HG02623 (cell line): ENCODE data around the gene KCNG3.
"Not testable (repeated sequence)": the region's sequence is repeated elsewhere in the genome, so short reads cannot be mapped to it uniquely, and the experiment has no call there.

Experiments
- ATAC-seq: cut with Tn5 transposase; IDR thresholded peaks from one replicate; pipeline ENCODE4 v1.9.1; 2021; ENCODE audit warnings: moderate library complexity; ENCODE audit not compliant: unreplicated experiment

Gene KCNG3

DNA sequence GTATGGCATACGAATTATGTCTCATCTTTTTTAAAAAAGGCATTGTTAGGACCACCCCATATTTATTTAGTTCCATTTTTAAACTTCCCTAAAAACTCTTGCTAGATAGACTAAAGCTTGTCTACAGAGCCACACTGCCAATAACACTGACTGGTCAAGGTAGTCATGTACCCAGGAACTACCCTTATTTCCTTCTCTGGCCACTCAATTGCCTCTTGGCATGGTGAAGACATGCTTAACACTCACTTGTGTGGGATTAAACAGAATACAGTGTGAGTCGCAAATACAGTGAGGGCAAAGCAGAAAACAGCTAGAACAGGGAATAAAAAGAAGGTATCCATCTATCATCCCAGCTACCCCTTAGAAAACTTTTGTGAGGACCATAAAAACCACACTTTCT, 57.4 kb downstream of the KCNG3 start:
- ATAC-seq, result no peak

- no peak for ATAC-seq
Observed at GRCh38 chr2:42435628-42436027, 58.2 kb downstream of the KCNG3 start.

DNA sequence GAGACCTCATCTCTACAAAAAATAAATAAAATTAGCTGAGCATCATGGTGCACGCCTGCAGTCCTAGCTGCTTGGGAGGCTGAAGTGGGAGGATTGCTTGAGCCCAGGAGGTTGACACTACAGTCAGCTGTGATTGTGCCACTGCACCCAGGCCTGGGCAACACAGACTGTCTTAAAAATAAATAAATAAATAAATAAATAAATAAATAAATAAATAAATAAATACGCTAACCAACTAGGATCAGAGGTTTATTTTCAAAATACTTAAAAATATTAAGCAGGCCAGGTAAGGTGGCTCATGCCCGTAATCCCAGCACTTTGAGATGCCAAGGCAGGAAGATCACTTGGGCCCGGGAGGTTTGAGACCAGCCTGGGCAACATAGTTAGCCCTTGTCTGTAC, 63.6 kb downstream of the KCNG3 start:
- ATAC-seq, result no peak

- no peak for ATAC-seq
Observed at GRCh38 chr2:42429352-42429751, 64.4 kb downstream of the KCNG3 start.

- ATAC-seq, result no peak
Observed at GRCh38 chr2:42425697-42426096, 68.1 kb downstream of the KCNG3 start.

DNA sequence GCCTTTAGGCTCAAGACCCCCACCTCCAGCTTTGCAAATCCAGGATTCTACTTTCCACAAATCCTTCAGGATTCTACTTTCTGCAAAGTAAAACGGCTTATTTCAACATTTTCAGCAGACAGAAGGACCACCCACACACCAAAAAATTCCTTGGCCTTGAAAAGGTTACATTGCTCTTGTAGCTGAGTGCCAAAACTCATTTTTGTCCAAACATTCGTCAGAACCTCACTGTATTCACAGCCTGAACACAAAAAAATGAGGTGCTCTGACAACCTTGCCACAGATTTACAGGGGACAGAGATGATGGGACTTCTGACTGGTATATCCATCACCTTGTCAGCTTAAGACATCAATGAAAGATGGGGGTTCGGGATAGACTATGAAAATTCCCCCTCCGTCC, 69.7 kb downstream of the KCNG3 start:
- ATAC-seq, result no peak

DNA sequence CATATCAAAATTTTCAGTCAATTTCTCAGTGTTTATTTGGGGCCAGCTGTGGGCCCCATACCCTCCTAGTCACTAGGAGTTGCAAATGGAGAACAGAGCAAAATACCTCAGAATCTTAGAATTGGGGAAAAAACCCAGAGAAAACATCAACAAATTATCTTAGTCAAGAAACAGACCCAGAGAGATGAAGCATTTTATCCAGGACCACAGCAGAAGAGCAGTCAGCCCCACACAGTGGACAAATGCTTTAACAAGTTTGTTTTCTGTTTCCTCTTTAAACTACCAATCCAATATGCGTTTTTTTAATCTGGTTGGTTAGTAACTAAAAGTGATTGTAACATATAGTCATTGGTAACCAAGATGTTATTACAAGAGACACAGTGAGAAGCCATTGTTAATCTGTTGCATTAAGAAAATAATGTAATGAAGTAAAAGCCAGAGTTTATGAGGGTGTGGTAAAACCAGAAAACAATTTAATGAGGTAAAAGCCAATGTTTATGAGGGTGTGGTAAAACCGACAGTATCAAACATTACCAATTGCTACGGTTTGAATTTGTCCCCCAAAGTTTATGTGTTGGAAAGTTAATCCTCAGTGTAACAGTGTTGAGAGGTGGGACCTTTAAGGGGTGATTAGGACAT, 72.1 kb downstream of the KCNG3 start:
- ATAC-seq, result no peak

- no peak for ATAC-seq
Observed at GRCh38 chr2:42421157-42421485, 72.7 kb downstream of the KCNG3 start.

GRCh38 chr2:42414648-42415047, 79.1 kb downstream of the KCNG3 start:
- ATAC-seq, result no peak

GRCh38 chr2:42414158-42414557, 79.6 kb downstream of the KCNG3 start:
- ATAC-seq, result no peak

DNA sequence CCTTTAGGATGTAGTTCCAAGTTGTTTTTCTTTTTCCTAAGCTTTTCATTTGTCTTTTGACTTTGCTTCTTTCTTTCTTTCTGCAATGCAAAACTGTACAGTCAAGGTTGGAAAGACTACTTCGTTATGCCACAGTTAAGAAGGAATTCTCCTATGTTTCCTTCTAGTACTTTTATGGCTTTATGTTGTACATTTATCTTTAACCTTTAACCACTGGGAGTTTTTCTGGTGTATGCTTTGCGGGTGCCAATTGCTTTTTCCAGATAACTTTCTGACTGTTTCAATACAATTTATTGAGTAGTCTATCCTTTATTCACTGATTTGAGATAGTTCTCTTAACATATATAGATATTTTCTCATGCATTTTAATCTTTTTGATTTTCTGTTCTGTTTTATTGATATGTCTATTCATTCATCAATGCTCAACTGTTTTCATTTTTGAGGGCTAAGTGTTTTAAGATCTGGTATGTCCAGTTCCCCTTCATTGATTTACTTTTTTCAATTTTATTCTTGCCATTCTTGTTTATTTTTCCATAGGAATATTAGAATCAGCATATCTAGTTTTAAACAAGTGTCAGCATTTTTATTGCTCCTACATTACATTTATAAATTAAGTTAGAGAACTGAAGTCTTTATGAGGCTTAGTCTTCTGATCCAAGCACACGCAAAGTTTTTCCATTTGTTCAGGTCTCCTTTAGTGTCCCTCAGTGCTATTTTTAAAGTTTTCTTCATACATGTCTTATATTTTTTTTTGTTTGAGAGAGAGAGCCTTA, 82.9 kb downstream of the KCNG3 start:
- ATAC-seq, result no peak

- ATAC-seq, result no peak
Observed at GRCh38 chr2:42408009-42408408, 85.8 kb downstream of the KCNG3 start.

DNA sequence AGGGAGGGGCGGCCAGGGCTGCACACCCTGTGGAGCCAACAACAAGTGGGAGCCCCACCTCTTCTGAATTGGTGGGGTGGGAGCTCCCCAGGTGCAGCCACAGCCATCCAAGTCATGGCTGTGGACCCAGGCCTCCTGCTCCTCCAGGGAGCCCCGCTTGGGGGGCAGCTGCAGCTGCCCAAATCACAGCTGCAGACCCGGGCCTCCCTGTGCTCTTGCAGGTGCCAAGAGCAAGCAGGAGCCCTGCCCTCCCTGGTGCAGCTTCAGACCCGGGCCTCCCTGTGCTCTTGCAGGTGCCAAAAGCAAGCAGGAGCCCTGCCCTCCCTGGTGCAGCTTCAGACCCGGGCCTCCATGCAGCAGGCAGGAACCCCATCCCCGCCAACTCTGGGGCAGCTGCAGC, 86.3 kb downstream of the KCNG3 start:
- no peak for ATAC-seq

GRCh38 chr2:42404676-42405075, 89.1 kb downstream of the KCNG3 start:
- ATAC-seq, result no peak

- ATAC-seq, result no peak
Observed at GRCh38 chr2:42401773-42402172, 92.0 kb downstream of the KCNG3 start.

GRCh38 chr2:42398052-42398451, 95.7 kb downstream of the KCNG3 start:
- ATAC-seq, result not testable (repeated sequence)

GRCh38 chr2:42393320-42393719, 100.5 kb downstream of the KCNG3 start:
- ATAC-seq, result not testable (repeated sequence)

DNA sequence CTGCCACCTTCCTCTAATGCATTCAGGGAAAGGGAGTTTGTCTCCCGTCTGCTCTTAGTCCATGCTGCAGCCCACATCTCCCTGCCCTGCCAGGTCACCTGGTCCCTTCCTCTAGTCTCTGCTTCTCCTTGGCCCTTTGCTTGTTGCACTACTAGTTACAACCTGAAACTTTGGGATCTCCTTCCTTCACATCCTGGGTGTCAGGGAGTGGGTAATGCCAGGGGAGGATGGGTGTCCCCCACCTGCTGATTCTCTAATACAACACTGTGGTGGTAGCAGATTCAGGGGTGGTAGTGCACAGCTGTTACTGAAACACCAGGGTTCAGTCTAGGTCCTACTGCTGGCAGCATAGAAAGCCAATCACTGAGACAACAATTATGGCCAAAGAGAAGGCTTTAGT, 101.6 kb downstream of the KCNG3 start:
- no peak for ATAC-seq
